Posterior vena cava (tissue), 2 donors: ENCODE measurements around the gene KAZN. TPM values are rescaled to one million over a fixed set of nuclear protein-coding genes. Genes with fewer than 3 reads are reported as not detected.
A peak's percentile ranks its signal among the peaks of the same experiment; 100 is the strongest.
"Not testable (repeated sequence)": the region's sequence is repeated elsewhere in the genome, so short reads cannot be mapped to it uniquely, and the experiment has no call there.

ENCODE experiments used
- DNase-seq: peaks from one replicate; pipeline ENCODE4 v3.0.0-alpha.2; 2020; ENCODE audit warnings: low spot score
- intact Hi-C, 2 donors: fragments of 100-400 bp; cut with DNase I; formaldehyde crosslinking; loops; one replicate each; pipeline versions ENCODE4 v1.14.1 to v1.14.2; 2022 to 2023
- total RNA-seq, 2 donors: library from RNA; stranded (reverse); fragmentation: NEBNext Ultra II Directional; extraction: Animal tissue kit (Norgen Biotek cat#: 25700); gene quantifications; one replicate each; pipeline ENCODE4 v1.2.1, GENCODE V29; 2021
- donor health status: DM: yes; HTN: yes; CAD: no.
- donor health status: DM: yes; HTN: yes; CAD: no.

Gene KAZN
- total RNA-seq, 2 donors from 2014 or later, result 6.2 to 10.8 TPM

GRCh38 chr1:14961661-14962267 lies 363.3 kb downstream of the KAZN start:
- no peak for DNase-seq

GRCh38 chr1:14962407-14962806 lies 363.9 kb downstream of the KAZN start:
- DNase-seq, result no peak
- intact Hi-C loops, result no loop called here

More at GRCh38 chr1:14961661-14962267, 363.3 kb downstream of the KAZN start:
- intact Hi-C loops, result no loop called here

- DNase-seq, intact Hi-C loops: not testable (repeated sequence)
Measured at GRCh38 chr1:14963791-14964710, 365.6 kb downstream of the KAZN start.

- DNase-seq, result no peak
- intact Hi-C loops, result no loop called here
Measured at GRCh38 chr1:14964711-14965055, 366.2 kb downstream of the KAZN start.

GRCh38 chr1:14968251-14968851 lies 369.9 kb downstream of the KAZN start:
- DNase-seq, result peak; percentile 92
- intact Hi-C loops, result no loop called here

GRCh38 chr1:14969006-14969405 lies 370.5 kb downstream of the KAZN start:
- no peak for DNase-seq
- intact Hi-C loops, result no loop called here

GRCh38 chr1:14970115-14970798 lies 371.8 kb downstream of the KAZN start:
- intact Hi-C loops, result no loop called here
- DNase-seq, result peak; percentile 90

GRCh38 chr1:14970799-14971141 lies 372.3 kb downstream of the KAZN start:
- intact Hi-C loops, result no loop called here
- no peak for DNase-seq

- DNase-seq, result no peak
- intact Hi-C loops, result no loop called here
Measured at GRCh38 chr1:14971221-14971620, 372.7 kb downstream of the KAZN start.

GRCh38 chr1:14972107-14972506 lies 373.6 kb downstream of the KAZN start:
- intact Hi-C loops, result no loop called here
- no peak for DNase-seq

GRCh38 chr1:14973773-14974172 lies 375.3 kb downstream of the KAZN start:
- DNase-seq, result no peak
- intact Hi-C loops, result no loop called here

GRCh38 chr1:14974361-14974760 lies 375.9 kb downstream of the KAZN start:
- intact Hi-C loops, result no loop called here
- no peak for DNase-seq

- DNase-seq, result no peak
- intact Hi-C loops, result no loop called here
Measured at GRCh38 chr1:14975119-14975518, 376.6 kb downstream of the KAZN start.

- no peak for DNase-seq
- intact Hi-C loops, result no loop called here
Measured at GRCh38 chr1:14976256-14976655, 377.8 kb downstream of the KAZN start.

- DNase-seq, result no peak
- intact Hi-C loops, result no loop called here
Measured at GRCh38 chr1:14977338-14977931, 378.9 kb downstream of the KAZN start.

- intact Hi-C loops, result no loop called here
- peak; percentile 82 for DNase-seq
Measured at GRCh38 chr1:14980621-14981218, 382.2 kb downstream of the KAZN start.

- intact Hi-C loops, result no loop called here
- no peak for DNase-seq
Measured at GRCh38 chr1:14982029-14982428, 383.5 kb downstream of the KAZN start.

GRCh38 chr1:14983277-14983676 lies 384.8 kb downstream of the KAZN start:
- intact Hi-C loops, result no loop called here
- DNase-seq, result no peak

GRCh38 chr1:14986168-14986567 lies 387.7 kb downstream of the KAZN start:
- DNase-seq, result no peak
- intact Hi-C loops, result no loop called here
